Lower leg skin (tissue), 4 donors: ENCODE data around the gene GPRC5B. TPM values are rescaled to one million over a fixed set of nuclear protein-coding genes. Genes with fewer than 3 reads are reported as not detected.

Source experiments
- DNase-seq, 2 donors: peaks; one replicate each; pipeline ENCODE4 v3.0.0-alpha.2; 2019; ENCODE audit warnings: low spot score in 2 of 2
- H3K4me3 ChIP-seq: fragments of 200-600 bp; sonication (generic); 2 replicates; pipeline ENCODE4 v1.5.1; 2017; ENCODE audit warnings: mild to moderate bottlenecking, low read depth; ENCODE audit not compliant: poor library complexity, severe bottlenecking
- CTCF ChIP-seq, 3 donors: fragments of 450-650 bp; IDR thresholded peaks; one replicate each; pipeline ENCODE4 v1.5.1; 2016; ENCODE audit warnings: antibody characterized with exemption in 3 of 3, mild to moderate bottlenecking in 3 of 3, moderate library complexity in 2 of 3
- POLR2A ChIP-seq, 2 donors: fragments of 450-650 bp; IDR thresholded peaks; one replicate each; pipeline ENCODE4 v1.6.1; 2016 to 2017; ENCODE audit warnings: antibody characterized with exemption in 2 of 2, mild to moderate bottlenecking in 1 of 2, moderate library complexity in 1 of 2
- WGBS, 2 donors: methylation state at CpG; one replicate each; pipeline ENCODE4 v1.1.5; 2018; 5-methylcytosine and 5-hydroxymethylcytosine counted together
- intact Hi-C: fragments of 100-400 bp; cut with DNase I; formaldehyde crosslinking; loops from one replicate; pipeline ENCODE4 v1.15.0; 2023; ENCODE audit warnings: low total_unique reads
- total RNA-seq, 4 donors: library from RNA; depleted of rRNA; stranded (reverse); fragments of >200 nt; gene quantifications; one replicate each; pipeline ENCODE4 v1.1.0, GENCODE V29; 2016

GPRC5B gene
- total RNA-seq, 4 donors from 2014 or later: 5.0 to 16.6 (median 9.5) TPM

GRCh38 chr16:19923396-19923795 is 38.7 kb upstream of the GPRC5B start:
- 32 to 35% methylated on average over 5 of the region's 5 CpGs for WGBS, 2 donors
- H3K4me3 ChIP-seq: no peak overlapping the region
- DNase-seq: no peak
- intact Hi-C loops: no loop called here
- TF ChIP-seq POLR2A (IDR thresholded peaks at IDR 0.05): no peak
- TF ChIP-seq CTCF (IDR thresholded peaks at IDR 0.05): no peak

GRCh38 chr16:19919142-19919541 is 34.5 kb upstream of the GPRC5B start:
- intact Hi-C loops: loop anchor here (10.0 kb wide), 1 partner anchor 376 kb away; no protein-coding TSS in a partner anchor

GRCh38 chr16:19916064-19916463 is 31.4 kb upstream of the GPRC5B start:
- H3K4me3 ChIP-seq: no peak overlapping the region
- no peak for TF ChIP-seq POLR2A (IDR thresholded peaks at IDR 0.05)
- TF ChIP-seq CTCF (IDR thresholded peaks at IDR 0.05): no peak
- WGBS, 2 donors: 85 to 89% methylated on average over 5 of the region's 5 CpGs
- DNase-seq: no peak
- intact Hi-C loops: loop anchor here (10.0 kb wide), 1 partner anchor 379 kb away; no protein-coding TSS in a partner anchor

More at GRCh38 chr16:19919142-19919541, 34.5 kb upstream of the GPRC5B start:
- DNase-seq: no peak
- WGBS, 2 donors: 87 to 92% methylated on average over 7 of the region's 7 CpGs
- TF ChIP-seq CTCF (IDR thresholded peaks at IDR 0.05) (no peak), POLR2A (IDR thresholded peaks at IDR 0.05) (no peak)
- no peak overlapping the region for H3K4me3 ChIP-seq

GRCh38 chr16:19914877-19915276 is 30.2 kb upstream of the GPRC5B start:
- H3K4me3 ChIP-seq: no peak overlapping the region
- WGBS, 2 donors: 88 to 89% methylated on average over 7 of the region's 7 CpGs
- no peak for TF ChIP-seq CTCF (IDR thresholded peaks at IDR 0.05)
- TF ChIP-seq POLR2A (IDR thresholded peaks at IDR 0.05): no peak
- intact Hi-C loops: loop anchor here (10.0 kb wide), 1 partner anchor 380 kb away; no protein-coding TSS in a partner anchor
- DNase-seq: no peak

- intact Hi-C loops: loop anchor here (10.0 kb wide), 1 partner anchor 382 kb away; no protein-coding TSS in a partner anchor
- TF ChIP-seq CTCF (IDR thresholded peaks at IDR 0.05): no peak
- no peak for TF ChIP-seq POLR2A (IDR thresholded peaks at IDR 0.05)
- WGBS, 2 donors: 37 to 47% methylated on average over 2 of the region's 2 CpGs
- H3K4me3 ChIP-seq: no peak overlapping the region
- no peak for DNase-seq
Observed at GRCh38 chr16:19913340-19913645, 28.6 kb upstream of the GPRC5B start.
